Endodermal cell (in vitro differentiated cells): ENCODE data around the gene ST3GAL5. TPM values are rescaled to one million over a fixed set of nuclear protein-coding genes. Genes with fewer than 3 reads are reported as not detected.

ENCODE experiments used
- DNase-seq: peaks from one replicate; pipeline ENCODE4 v3.0.0-alpha.2; 2017
- H3K27ac ChIP-seq: 2 replicates; pipeline ENCODE4 v1.5.1; 2013; ENCODE audit warnings: mild to moderate bottlenecking, low read depth, low read length, moderate library complexity
- H3K27me3 ChIP-seq: 2 replicates; pipeline ENCODE4 v1.6.1; 2013; ENCODE audit warnings: mild to moderate bottlenecking, low read length, moderate library complexity; ENCODE audit not compliant: insufficient read depth, control insufficient read depth, poor library complexity, severe bottlenecking
- H3K36me3 ChIP-seq: 2 replicates; pipeline ENCODE4 v1.7.0; 2013; ENCODE audit warnings: mild to moderate bottlenecking, low read length, moderate library complexity; ENCODE audit not compliant: control insufficient read depth, insufficient read depth
- H3K4me1 ChIP-seq: one replicate; pipeline ENCODE4 v1.7.0; 2013; ENCODE audit warnings: low read length; ENCODE audit not compliant: control insufficient read depth, insufficient read depth
- H3K4me3 ChIP-seq: 2 replicates; pipeline ENCODE4 v1.5.1; 2013; ENCODE audit warnings: mild to moderate bottlenecking, low read length, moderate library complexity
- H3K9ac ChIP-seq: 2 replicates; pipeline ENCODE4 v1.6.1; 2013; ENCODE audit warnings: mild to moderate bottlenecking, low read length, moderate library complexity; ENCODE audit not compliant: poor library complexity, severe bottlenecking; ENCODE audit errors: extremely low read depth
- H3K9me3 ChIP-seq: 2 replicates; pipeline ENCODE4 v1.6.1; 2013; ENCODE audit warnings: mild to moderate bottlenecking, low read length, moderate library complexity; ENCODE audit not compliant: control insufficient read depth
- H3K27ac Mint-ChIP-seq: 2 replicates; pipeline ENCODE4 v1.8.0; 2020; ENCODE audit warnings: mixed read lengths
- H3K27me3 Mint-ChIP-seq: 2 replicates; pipeline ENCODE4 v1.8.0; 2021; ENCODE audit warnings: mild to moderate bottlenecking, mixed read lengths; ENCODE audit not compliant: insufficient read depth
- H3K36me3 Mint-ChIP-seq: 2 replicates; pipeline ENCODE4 v1.8.0; 2020; ENCODE audit warnings: low read depth, mixed read lengths
- H3K4me1 Mint-ChIP-seq: 2 replicates; pipeline ENCODE4 v1.8.0; 2020; ENCODE audit warnings: mixed read lengths
- H3K4me3 Mint-ChIP-seq: 2 replicates; pipeline ENCODE4 v1.8.0; 2020; ENCODE audit warnings: mild to moderate bottlenecking, moderate library complexity, mixed read lengths
- H3K9me3 Mint-ChIP-seq: 2 replicates; pipeline ENCODE4 v1.8.0; 2020; ENCODE audit warnings: mild to moderate bottlenecking, mixed read lengths
- CTCF ChIP-seq: fragments of 200-600 bp; sonication (generic); conservative IDR thresholded peaks from 2 replicates; pipeline ENCODE4 v1.5.0; 2021; ENCODE audit warnings: antibody characterized with exemption, mild to moderate bottlenecking
- WGBS, 2 experiments: methylation state at CpG; one replicate each; pipeline versions ENCODE4 v1.1.5 to v1.1.7; 2013; ENCODE audit warnings: missing lambda C conversion rate in 2 of 2, mixed read lengths in 1 of 2; ENCODE audit not compliant: insufficient coverage in 1 of 2, insufficient read length in 1 of 2; 5-methylcytosine and 5-hydroxymethylcytosine counted together
- total RNA-seq, 2 donors: library from RNA; stranded (reverse); fragmentation: NEBNext Ultra II Directional in 1 of 2; extraction: Animal tissue kit (Norgen Biotek cat#: 25700) in 1 of 2; gene quantifications; 2 replicates in 1 of 2; 3 replicates in 1 of 2; pipeline ENCODE4 v1.2.1, GENCODE V29; 2021

Gene ST3GAL5
- total RNA-seq, 2 donors from 2014 or later: 26.6 to 27.4 TPM

DNA sequence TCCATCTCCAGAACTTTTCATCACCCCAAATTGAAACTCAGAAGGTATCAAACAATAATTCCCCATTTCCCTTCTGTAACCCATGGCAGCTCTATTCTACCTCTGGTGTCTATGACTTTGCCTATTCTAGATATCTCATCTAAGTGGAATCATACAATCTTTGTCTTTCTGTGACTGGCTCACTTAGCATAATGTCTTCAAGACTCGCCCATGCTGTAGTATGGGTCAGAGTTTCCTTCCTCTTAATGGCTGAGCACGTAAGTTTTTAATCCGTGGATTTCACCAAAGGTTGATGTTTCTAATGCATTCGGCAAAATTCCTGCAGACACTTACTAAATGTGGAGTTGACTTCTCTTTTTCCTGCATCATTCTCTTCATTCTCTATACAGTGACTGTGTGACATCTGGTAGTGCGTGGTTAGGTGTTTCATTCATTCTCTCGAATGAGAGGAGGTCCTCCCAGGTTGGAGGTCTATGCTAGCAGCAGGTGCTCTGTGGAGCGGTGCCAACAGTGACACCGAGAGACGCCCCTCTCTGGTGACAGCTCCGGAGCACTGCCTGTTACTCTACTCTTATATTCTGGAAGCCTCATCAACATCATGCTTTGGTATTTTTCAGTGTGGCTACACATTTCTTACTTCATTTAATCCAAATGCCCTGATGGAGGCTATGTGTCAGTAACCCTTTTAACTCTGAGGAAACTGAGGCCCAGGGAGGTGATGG is 84.9 kb downstream of the ST3GAL5 start:
- no peak for DNase-seq
- H3K4me3 Mint-ChIP-seq: no peak overlapping the region
- Histone ChIP-seq H3K4me1 (no peaks in the 10 kb centered on the region), H3K4me3 (no peak overlapping the region), H3K9me3 (no peaks in the 10 kb centered on the region), H3K36me3 (no peaks in the 10 kb centered on the region), H3K9ac (no peak overlapping the region), H3K27ac (no peak overlapping the region), H3K27me3 (no peaks in the 10 kb centered on the region)
- H3K27ac Mint-ChIP-seq: no peak overlapping the region
- no peaks in the 10 kb centered on the region for H3K36me3 Mint-ChIP-seq
- H3K9me3 Mint-ChIP-seq: no peaks in the 10 kb centered on the region
- H3K4me1 Mint-ChIP-seq: no peaks in the 10 kb centered on the region
- TF ChIP-seq CTCF: no peak
- WGBS, 2 experiments: 93 to 94% methylated on average over 10 of the region's 10 CpGs
- H3K27me3 Mint-ChIP-seq: peaks cover 16% of the 10 kb centered on the region

DNA sequence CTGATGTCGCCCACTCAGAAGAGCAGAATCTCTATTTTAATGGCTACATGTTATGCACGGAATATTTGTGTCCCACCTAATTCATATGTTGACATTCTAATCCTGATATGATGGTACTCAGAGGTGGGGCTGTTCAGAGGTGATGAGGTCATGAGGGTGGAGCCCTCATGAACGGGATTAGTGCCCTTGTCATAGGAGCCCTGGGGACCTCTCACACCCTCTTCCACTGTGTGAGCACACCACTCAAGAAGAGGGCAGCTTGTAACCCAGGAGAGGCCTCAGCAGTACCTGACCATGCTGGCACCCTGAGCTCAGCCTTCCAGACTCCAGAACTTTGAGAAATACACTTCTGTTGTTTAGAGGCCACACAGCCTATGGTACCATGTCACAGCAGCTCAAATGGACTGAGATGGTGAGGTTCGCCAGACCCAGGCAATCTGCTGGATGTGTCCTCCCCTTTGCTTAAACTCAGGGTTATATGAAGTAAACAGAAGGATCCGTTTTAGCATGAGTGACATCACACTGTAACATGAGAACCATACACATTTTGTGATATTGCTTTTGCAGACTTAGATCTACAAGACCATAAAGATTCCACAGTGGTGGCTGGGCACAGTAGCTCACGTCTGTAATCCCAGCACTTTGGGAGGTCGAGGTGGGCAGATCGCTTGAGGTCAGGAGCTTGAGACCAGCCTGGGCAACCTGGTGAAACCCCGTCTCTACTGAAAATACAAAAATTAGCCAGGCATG is 86.3 kb downstream of the ST3GAL5 start:
- peaks cover 16% of the 10 kb centered on the region for H3K27me3 Mint-ChIP-seq
- Histone ChIP-seq H3K27me3 (no peaks in the 10 kb centered on the region), H3K4me1 (no peaks in the 10 kb centered on the region), H3K4me3 (no peak overlapping the region), H3K9ac (no peak overlapping the region), H3K9me3 (no peaks in the 10 kb centered on the region), H3K36me3 (no peaks in the 10 kb centered on the region), H3K27ac (no peak overlapping the region)
- WGBS, 2 experiments: 88 to 89% methylated on average over 7 to 9 of the region's 9 CpGs
- H3K27ac Mint-ChIP-seq: no peak overlapping the region
- no peak overlapping the region for H3K4me3 Mint-ChIP-seq
- no peaks in the 10 kb centered on the region for H3K36me3 Mint-ChIP-seq
- DNase-seq: no peak
- no peaks in the 10 kb centered on the region for H3K9me3 Mint-ChIP-seq
- TF ChIP-seq CTCF: no peak
- H3K4me1 Mint-ChIP-seq: no peaks in the 10 kb centered on the region

GRCh38 chr2:85801871-85802270 is 86.9 kb downstream of the ST3GAL5 start:
- no peaks in the 10 kb centered on the region for H3K9me3 ChIP-seq
- Mint-ChIP-seq H3K27ac (no peak overlapping the region), H3K4me1 (no peaks in the 10 kb centered on the region), H3K36me3 (no peaks in the 10 kb centered on the region), H3K9me3 (no peaks in the 10 kb centered on the region), H3K4me3 (no peak overlapping the region), H3K27me3 (peaks cover 16% of the 10 kb centered on the region)
- no peaks in the 10 kb centered on the region for H3K27me3 ChIP-seq
- H3K9ac ChIP-seq: no peak overlapping the region
- no peak overlapping the region for H3K4me3 ChIP-seq
- H3K4me1 ChIP-seq: no peaks in the 10 kb centered on the region
- TF ChIP-seq CTCF: no peak
- H3K36me3 ChIP-seq: no peaks in the 10 kb centered on the region
- WGBS, 2 experiments: 89 to 90% methylated on average over 4 to 5 of the region's 5 CpGs
- H3K27ac ChIP-seq: no peak overlapping the region
- DNase-seq: no peak
